Fibroblast of pulmonary artery (primary cell): Measurements from ENCODE around the gene CLDN9.

ENCODE experiments used
- DNase-seq: peaks from one replicate; pipeline ENCODE4 v3.0.0-alpha.2; 2010; ENCODE audit warnings: low read depth
- H3K4me3 ChIP-seq: replicated peaks from 2 replicates; pipeline ENCODE4 v1.5.1; 2011; ENCODE audit warnings: low read depth, mild to moderate bottlenecking, control low read depth, low read length, moderate library complexity
- CTCF ChIP-seq: IDR thresholded peaks from 2 replicates; pipeline ENCODE4 v1.5.1; 2011; ENCODE audit warnings: mild to moderate bottlenecking, control low read depth, low read length, inconsistent platforms; ENCODE audit errors: missing control alignments

The CLDN9 gene

DNA sequence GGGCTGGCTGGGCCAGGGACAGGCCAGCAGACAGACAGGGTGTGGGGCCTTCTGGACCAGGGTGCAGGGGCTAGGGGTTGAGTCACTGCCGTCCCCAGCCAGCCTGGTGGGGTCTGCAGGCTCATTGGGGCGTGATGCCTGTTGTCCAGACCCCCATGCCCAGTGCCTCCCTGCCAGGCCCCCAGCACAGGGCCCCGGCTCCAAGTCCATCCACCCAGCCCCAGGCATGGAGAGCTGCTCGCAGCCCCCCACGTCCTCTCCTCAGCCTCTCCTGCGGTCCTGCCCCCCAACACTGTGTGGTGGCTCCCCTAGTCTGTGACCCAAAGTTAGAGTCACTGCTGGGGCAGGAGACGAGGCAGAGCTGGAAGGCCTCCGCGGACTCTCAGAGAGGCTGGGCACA lies 25.4 kb upstream of the CLDN9 start:
- DNase-seq, result no peak
- H3K4me3 ChIP-seq, result no peak overlapping the region
- TF ChIP-seq CTCF, result no peak

- H3K4me3 ChIP-seq, result no peak overlapping the region
- no peak for DNase-seq
- TF ChIP-seq CTCF, result no peak
These were observed 24.9 kb upstream of the CLDN9 start for GRCh38 chr16:2987833-2988232.

- H3K4me3 ChIP-seq, result no peak overlapping the region
- no peak for TF ChIP-seq CTCF
- DNase-seq, result no peak
These were observed 24.1 kb upstream of the CLDN9 start for GRCh38 chr16:2988590-2989099.

GRCh38 chr16:2990891-2991290 lies 21.8 kb upstream of the CLDN9 start:
- no peak for TF ChIP-seq CTCF
- no peak for DNase-seq
- H3K4me3 ChIP-seq, result no peak overlapping the region

- no peak for DNase-seq
- TF ChIP-seq CTCF, result no peak
- H3K4me3 ChIP-seq, result no peak overlapping the region
These were observed 21.0 kb upstream of the CLDN9 start for GRCh38 chr16:2991566-2992261.

DNA sequence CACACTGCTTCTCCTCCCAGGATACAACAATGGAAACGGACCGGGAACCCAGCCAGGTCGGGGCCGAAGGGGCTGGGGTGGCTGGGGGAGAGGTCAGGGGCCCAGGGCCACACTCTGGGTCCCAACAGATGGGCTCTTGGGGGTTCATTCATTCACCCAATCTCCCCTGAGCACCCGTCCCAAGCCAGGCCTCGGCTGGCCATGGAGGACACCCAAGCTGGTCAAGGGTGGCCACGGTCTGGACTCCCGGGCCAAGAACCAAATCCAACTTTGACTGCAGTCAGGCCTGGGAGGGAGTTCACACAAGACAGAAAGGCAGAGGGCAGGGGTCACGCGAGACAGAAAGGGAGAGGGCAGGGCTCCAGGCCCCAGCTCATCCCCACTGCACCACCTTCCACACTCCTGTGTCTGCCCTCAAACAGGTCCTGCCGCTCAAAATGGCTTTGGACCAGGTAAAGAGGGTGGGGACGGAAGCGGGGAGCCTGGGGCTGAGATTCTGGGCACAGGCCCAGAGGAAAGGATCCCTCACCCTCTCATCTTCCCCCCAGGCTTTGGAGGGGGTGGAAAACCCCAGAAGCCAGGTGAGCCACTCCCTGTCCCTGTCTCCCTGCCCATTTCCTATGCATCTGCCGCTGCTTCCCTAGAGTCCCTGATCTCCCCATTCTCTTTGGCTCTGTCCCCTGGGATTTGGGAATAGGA lies 20.2 kb upstream of the CLDN9 start:
- TF ChIP-seq CTCF, result no peak
- DNase-seq, result no peak
- no peak overlapping the region for H3K4me3 ChIP-seq

- no peak for DNase-seq
- no peak overlapping the region for H3K4me3 ChIP-seq
- TF ChIP-seq CTCF, result no peak
These were observed 16.4 kb upstream of the CLDN9 start for GRCh38 chr16:2996298-2996697.
